Memory B cell (primary cell): Measurements from ENCODE around the gene HAUS1.
"Not testable (repeated sequence)": the region's sequence is repeated elsewhere in the genome, so short reads cannot be mapped to it uniquely, and the experiment has no call there.

ENCODE experiments used
- ATAC-seq: fragments of 150-1000 bp; cut with Tn5 transposase; 2 replicates; pipeline ENCODE4 v1.10.0; 2021; ENCODE audit warnings: low read depth, mild to moderate bottlenecking, moderate library complexity
- DNase-seq, 2 donors: peaks; one replicate each; pipeline ENCODE4 v3.0.0; 2022; ENCODE audit warnings: low spot score in 2 of 2
- H3K27ac Mint-ChIP-seq: one replicate; pipeline ENCODE4 v1.8.0; 2022; ENCODE audit warnings: mild to moderate bottlenecking, moderate library complexity, mixed read lengths
- H3K27me3 Mint-ChIP-seq: one replicate; pipeline ENCODE4 v1.8.0; 2022; ENCODE audit warnings: mixed read lengths
- H3K36me3 Mint-ChIP-seq: one replicate; pipeline ENCODE4 v1.8.0; 2022; ENCODE audit warnings: mild to moderate bottlenecking, mixed read lengths
- H3K4me1 Mint-ChIP-seq: one replicate; pipeline ENCODE4 v1.8.0; 2022; ENCODE audit warnings: mixed read lengths
- H3K4me3 Mint-ChIP-seq: one replicate; pipeline ENCODE4 v1.8.0; 2022; ENCODE audit warnings: mild to moderate bottlenecking, moderate library complexity, mixed read lengths
- H3K9me3 Mint-ChIP-seq: one replicate; pipeline ENCODE4 v1.8.0; 2022; ENCODE audit warnings: mixed read lengths

The HAUS1 gene

DNA sequence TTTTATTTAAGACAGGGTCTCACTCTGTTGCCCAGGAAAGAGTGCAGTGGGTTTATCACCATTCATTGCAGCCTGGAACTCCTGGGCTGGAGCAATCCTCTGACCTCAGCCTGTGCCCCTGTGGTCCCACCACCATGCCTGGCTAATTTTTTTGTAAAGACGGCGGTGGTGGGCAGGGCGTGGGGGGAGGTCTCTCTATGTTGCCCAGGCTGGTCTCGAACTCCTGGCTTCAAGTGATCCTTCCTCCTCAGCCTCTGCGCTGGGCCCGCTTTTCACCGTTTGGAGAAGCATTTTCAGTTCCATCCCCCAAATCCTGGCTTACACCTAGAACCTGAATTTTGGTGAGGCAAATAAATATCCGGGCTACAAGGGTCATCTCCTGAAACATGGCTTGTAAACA lies 4.7 kb upstream of the HAUS1 start:
- Mint-ChIP-seq H3K4me3 (no peak overlapping the region), H3K9me3 (no peaks in the 10 kb centered on the region), H3K27me3 (no peaks in the 10 kb centered on the region), H3K4me1 (peaks cover 2% of the 10 kb centered on the region), H3K36me3 (no peaks in the 10 kb centered on the region), H3K27ac (no peak overlapping the region)
- ATAC-seq, result no peak
- no peak for DNase-seq

GRCh38 chr18:46109386-46109785 lies 5.2 kb downstream of the HAUS1 start:
- Mint-ChIP-seq H3K27ac (no peak overlapping the region), H3K36me3 (peaks cover 17% of the 10 kb centered on the region), H3K27me3 (no peaks in the 10 kb centered on the region), H3K9me3 (no peaks in the 10 kb centered on the region), H3K4me1 (peaks cover 7% of the 10 kb centered on the region), H3K4me3 (no peak overlapping the region)
- ATAC-seq (no peak), DNase-seq (no peak)

GRCh38 chr18:46110406-46110805 lies 6.2 kb downstream of the HAUS1 start:
- Mint-ChIP-seq H3K27ac (no peak overlapping the region), H3K36me3 (peaks cover 17% of the 10 kb centered on the region), H3K4me1 (peaks cover 2% of the 10 kb centered on the region), H3K4me3 (no peak overlapping the region), H3K27me3 (no peaks in the 10 kb centered on the region), H3K9me3 (no peaks in the 10 kb centered on the region)
- ATAC-seq, result no peak
- no peak for DNase-seq

DNA sequence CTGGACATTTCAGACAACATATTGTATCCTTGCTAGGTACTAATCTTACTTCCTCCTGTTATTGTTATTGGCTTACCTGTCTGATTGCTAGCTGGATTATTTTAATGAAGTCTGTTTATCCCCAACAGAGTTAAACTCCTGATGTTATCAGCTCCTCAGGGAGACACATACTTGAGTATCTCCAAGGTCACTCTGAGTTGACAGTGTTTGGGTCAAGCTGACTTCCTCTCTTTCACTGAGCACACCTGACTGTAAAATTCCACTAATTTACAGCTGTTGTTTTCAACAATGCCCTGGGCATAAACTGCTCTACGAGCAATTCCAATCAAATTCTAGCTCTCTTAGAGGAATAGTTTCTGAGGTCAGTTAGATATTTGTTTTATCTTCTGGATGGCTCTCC lies 9.6 kb downstream of the HAUS1 start:
- Mint-ChIP-seq H3K4me1 (peaks cover 2% of the 10 kb centered on the region), H3K4me3 (no peak overlapping the region), H3K27ac (no peak overlapping the region), H3K27me3 (no peaks in the 10 kb centered on the region), H3K9me3 (no peaks in the 10 kb centered on the region), H3K36me3 (peaks cover 27% of the 10 kb centered on the region)
- DNase-seq, result no peak
- no peak for ATAC-seq

DNA sequence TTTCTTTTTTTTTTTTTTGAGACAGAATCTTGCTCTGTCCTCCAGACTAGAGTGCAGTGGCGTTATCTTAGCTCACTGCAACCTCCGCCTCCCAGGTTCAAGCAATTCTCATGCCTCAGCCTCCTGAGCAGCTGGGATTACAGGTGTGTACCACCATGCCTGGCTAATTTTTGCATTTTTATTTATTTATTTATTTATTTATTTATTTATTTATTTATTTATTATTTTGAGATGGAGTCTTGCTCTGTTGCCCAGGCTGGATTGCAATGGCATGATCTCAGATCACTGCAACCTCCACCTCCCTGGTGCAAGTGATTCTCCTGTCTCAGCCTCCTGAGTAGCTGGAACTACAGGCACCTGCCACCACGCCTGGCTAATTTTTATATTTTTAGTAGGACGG lies 22.4 kb downstream of the HAUS1 start:
- H3K4me1 Mint-ChIP-seq, H3K9me3 Mint-ChIP-seq, DNase-seq, H3K27ac Mint-ChIP-seq, H3K4me3 Mint-ChIP-seq, ATAC-seq, H3K27me3 Mint-ChIP-seq: not testable (repeated sequence)
- H3K36me3 Mint-ChIP-seq, result peaks cover 26% of the 10 kb centered on the region

DNA sequence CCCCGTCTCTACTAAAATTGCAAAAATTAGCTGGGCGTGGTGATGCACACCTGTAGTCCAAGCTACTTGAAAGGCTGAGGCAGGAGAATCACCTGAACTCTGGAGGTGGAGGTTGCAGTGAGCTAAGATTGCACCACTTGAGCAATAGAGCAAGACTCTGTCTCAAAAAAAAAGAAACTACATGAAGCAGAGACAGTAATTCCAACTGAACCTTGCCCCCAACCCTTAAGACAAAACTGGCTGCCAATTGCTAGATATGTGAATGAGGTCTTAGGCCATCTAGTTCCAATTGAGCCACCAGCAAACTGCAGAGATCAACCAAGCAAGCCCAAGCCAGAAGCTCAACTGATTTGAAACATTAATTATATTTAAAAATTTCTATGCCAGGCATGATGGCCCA lies 25.9 kb downstream of the HAUS1 start:
- no peaks in the 10 kb centered on the region for H3K9me3 Mint-ChIP-seq
- no peaks in the 10 kb centered on the region for H3K27me3 Mint-ChIP-seq
- DNase-seq, result no peak
- no peak for ATAC-seq
- no peak overlapping the region for H3K4me3 Mint-ChIP-seq
- H3K4me1 Mint-ChIP-seq, result no peaks in the 10 kb centered on the region
- peaks cover 25% of the 10 kb centered on the region for H3K36me3 Mint-ChIP-seq
- H3K27ac Mint-ChIP-seq, result no peak overlapping the region

DNA sequence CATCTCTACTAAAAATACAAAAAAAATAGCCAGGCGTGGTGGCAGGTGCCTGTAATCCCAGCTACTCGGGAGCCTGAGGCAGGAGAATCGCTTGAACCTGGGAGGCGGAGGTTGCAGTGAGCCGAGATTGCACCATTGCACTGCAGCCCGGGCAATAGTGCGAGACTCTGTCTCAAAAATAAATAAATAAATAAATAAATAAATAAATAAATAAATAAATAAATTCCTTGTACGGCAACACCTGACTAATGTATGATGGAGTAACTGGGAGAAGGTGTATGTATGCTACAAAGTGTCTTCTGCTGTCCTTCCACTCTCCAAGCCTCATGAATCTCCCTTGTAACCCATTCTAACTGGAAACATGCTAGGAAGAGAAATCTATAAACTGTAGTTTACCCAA lies 26.4 kb downstream of the HAUS1 start:
- H3K4me3 Mint-ChIP-seq, ATAC-seq, DNase-seq, H3K9me3 Mint-ChIP-seq, H3K27ac Mint-ChIP-seq, H3K4me1 Mint-ChIP-seq, H3K27me3 Mint-ChIP-seq: not testable (repeated sequence)
- peaks cover 25% of the 10 kb centered on the region for H3K36me3 Mint-ChIP-seq

DNA sequence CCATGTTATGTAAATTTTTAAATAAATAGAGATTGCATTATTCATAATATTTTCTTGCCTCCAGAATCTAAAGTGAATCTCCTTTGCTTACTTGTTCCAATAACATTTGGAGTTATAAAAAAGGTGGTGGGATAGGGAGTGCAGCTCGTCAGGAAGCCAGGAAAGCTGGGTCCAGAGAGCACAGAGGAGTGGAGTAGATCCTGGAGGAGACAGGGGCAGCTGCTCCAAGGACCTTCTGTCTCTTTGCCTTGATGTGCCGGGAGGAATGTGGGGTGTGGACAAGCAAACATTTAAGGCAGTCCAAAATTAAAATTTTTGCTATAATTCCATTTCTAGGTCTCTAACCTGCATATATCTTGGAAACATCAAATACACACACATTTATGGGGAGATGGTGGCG lies 29.3 kb downstream of the HAUS1 start:
- ATAC-seq, result no peak
- Mint-ChIP-seq H3K27ac (no peak overlapping the region), H3K4me3 (no peak overlapping the region), H3K4me1 (no peaks in the 10 kb centered on the region), H3K27me3 (no peaks in the 10 kb centered on the region), H3K9me3 (no peaks in the 10 kb centered on the region), H3K36me3 (peaks cover 15% of the 10 kb centered on the region)
- DNase-seq, result no peak

DNA sequence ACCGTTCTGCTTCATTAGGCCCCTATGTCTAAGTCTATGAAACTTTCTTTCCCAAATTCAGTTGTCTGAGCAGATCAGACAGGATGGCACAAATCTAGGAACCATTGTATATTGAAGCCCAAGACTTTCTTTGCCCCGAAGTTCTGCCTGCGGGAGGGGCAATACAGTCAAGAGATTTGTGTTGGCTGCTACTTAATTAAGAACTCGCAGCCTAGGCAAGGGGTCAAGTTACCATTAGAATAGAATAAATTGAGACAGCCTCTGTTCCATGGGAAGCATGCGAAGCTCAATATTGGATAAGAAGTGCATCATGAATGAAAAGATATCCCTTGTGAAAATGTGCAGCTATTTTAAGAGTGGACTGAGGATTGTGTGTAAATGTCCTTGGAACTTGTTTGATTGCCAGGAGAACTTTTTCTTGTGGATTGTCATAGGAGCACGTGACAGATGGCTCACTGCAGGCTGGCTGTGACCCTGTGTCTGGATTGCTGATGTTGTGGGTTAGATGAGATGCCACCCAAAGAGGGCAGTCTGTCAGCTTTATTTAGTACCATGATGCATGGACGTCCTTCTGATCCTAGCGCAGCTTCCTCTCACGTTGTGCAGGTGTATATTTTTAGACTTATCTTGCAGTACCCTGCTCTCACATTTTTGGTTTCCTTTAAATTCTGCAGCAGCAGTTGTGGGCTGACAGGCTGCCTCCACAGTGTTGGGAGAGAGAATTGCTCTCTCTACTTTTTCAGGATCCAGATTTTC lies 30.9 kb downstream of the HAUS1 start:
- H3K4me3 Mint-ChIP-seq, result no peak overlapping the region
- peak overlapping the region; percentile 76 for H3K27ac Mint-ChIP-seq
- no peak for DNase-seq
- H3K27me3 Mint-ChIP-seq, result no peaks in the 10 kb centered on the region
- no peak for ATAC-seq
- H3K36me3 Mint-ChIP-seq, result peaks cover 8% of the 10 kb centered on the region
- H3K4me1 Mint-ChIP-seq, result no peaks in the 10 kb centered on the region
- H3K9me3 Mint-ChIP-seq, result no peaks in the 10 kb centered on the region

- H3K9me3 Mint-ChIP-seq, result no peaks in the 10 kb centered on the region
These were observed 36.0 kb downstream of the HAUS1 start for GRCh38 chr18:46140173-46140572.

DNA sequence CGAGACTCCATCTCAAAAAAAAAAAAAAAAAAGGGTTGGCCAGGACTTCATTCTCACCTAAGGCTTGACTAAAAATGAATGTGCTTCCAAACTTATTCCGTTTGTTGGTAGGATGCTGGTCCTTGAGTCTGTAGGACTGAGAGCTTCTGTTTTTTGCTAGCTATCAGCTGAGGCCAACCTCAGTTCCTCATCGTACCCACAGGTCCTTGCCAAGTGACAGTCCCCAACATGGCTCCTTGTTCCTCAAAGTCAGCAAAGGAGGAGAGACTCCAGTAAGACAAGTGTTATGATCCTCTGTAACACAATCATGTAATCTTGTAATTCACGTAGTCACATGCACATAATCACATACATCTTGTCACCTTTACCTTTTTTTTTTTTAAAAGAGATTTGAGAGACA lies 37.0 kb downstream of the HAUS1 start:
- H3K9me3 Mint-ChIP-seq, result no peaks in the 10 kb centered on the region
- H3K4me1 Mint-ChIP-seq, result no peaks in the 10 kb centered on the region
- H3K27ac Mint-ChIP-seq, result no peak overlapping the region
- H3K27me3 Mint-ChIP-seq, result no peaks in the 10 kb centered on the region
- peaks cover 2% of the 10 kb centered on the region for H3K36me3 Mint-ChIP-seq
- ATAC-seq (no peak), DNase-seq (no peak)
- no peak overlapping the region for H3K4me3 Mint-ChIP-seq

More at GRCh38 chr18:46140173-46140572, 36.0 kb downstream of the HAUS1 start:
- Mint-ChIP-seq H3K4me3 (no peak overlapping the region), H3K4me1 (no peaks in the 10 kb centered on the region), H3K27ac (no peak overlapping the region), H3K36me3 (peaks cover 2% of the 10 kb centered on the region), H3K27me3 (no peaks in the 10 kb centered on the region)
- DNase-seq (no peak), ATAC-seq (no peak)

DNA sequence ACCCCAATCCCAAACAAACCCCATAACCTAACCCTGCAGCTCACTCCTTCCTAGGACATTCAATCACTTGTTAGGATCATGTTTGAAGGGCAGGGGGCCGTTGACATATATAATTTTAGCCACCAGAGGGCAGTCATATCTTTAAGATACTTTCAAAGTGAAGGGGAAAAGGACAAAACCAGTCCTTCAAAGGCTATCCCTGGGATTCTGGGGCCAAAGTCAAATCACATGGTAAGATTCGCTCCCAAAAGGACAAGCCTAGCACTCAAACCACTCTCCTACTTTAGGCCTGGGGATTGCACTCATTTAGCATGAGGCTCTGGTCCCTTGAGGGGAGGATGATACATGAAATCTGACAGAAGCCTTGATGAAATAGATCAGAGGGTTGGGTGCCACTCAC lies 44.6 kb downstream of the HAUS1 start:
- Mint-ChIP-seq H3K27me3 (no peaks in the 10 kb centered on the region), H3K27ac (no peak overlapping the region), H3K4me3 (no peak overlapping the region), H3K4me1 (peaks cover 4% of the 10 kb centered on the region), H3K9me3 (no peaks in the 10 kb centered on the region), H3K36me3 (no peaks in the 10 kb centered on the region)
- ATAC-seq (peak; percentile 41), DNase-seq (peak; percentile 50 to 64)

- no peaks in the 10 kb centered on the region for H3K27me3 Mint-ChIP-seq
- H3K9me3 Mint-ChIP-seq, result no peaks in the 10 kb centered on the region
- H3K27ac Mint-ChIP-seq, result no peak overlapping the region
- peaks cover 11% of the 10 kb centered on the region for H3K4me1 Mint-ChIP-seq
- peaks cover 1% of the 10 kb centered on the region for H3K36me3 Mint-ChIP-seq
- DNase-seq (no peak), ATAC-seq (no peak)
- no peak overlapping the region for H3K4me3 Mint-ChIP-seq
These were observed 48.2 kb downstream of the HAUS1 start for GRCh38 chr18:46152436-46152807.

DNA sequence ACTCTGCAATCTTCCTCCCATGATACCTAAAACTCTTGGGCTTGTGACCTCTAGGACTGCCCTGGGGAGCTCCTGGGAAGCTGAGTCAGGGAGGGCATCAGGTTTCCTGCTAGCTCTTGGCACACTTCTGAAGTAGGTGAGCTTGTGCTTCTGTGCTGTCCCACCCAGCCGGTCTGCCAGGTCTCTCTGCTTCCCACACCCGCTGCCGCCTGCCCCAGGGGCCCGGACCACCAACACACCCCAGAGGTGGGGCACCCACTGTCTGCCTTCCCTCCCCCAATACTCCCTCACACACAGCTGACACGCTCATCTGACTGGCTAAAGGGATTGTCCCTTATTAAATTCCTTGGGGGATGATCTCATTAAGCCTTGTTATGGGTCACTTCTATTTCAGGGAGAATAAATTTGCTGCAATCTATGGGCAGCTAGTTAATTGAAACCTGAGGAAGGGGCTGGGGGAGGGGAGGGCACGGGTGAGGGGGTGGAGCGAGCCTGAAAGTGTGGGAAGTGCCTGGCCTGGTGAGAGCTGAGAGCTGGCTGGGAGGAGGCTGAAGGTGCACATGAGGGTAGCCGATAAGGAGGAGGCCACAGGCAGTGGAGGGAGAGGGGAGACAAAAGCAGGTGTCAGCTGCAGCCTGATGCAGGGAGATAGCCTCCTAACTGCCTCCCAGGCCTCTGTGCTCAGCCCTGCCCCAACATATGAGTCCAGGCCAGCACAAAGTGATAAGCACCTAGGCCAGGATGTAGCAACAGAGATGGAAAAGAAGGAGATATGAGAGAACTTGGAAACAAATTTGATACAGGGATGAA lies 48.8 kb downstream of the HAUS1 start:
- DNase-seq (no peak), ATAC-seq (no peak)
- Mint-ChIP-seq H3K27me3 (no peaks in the 10 kb centered on the region), H3K36me3 (peaks cover 4% of the 10 kb centered on the region), H3K27ac (no peak overlapping the region), H3K4me3 (no peak overlapping the region), H3K4me1 (peaks cover 11% of the 10 kb centered on the region), H3K9me3 (no peaks in the 10 kb centered on the region)
